Thyroid gland (tissue), 4 donors: ENCODE data around the gene GRIN3A. TPM values are rescaled to one million over a fixed set of nuclear protein-coding genes. Genes with fewer than 3 reads are reported as not detected.

Source experiments
- DNase-seq, 2 donors: peaks; one replicate each; pipeline ENCODE4 v3.0.0-alpha.2; 2019
- H3K27ac ChIP-seq, 3 donors: fragments of 200-600 bp; sonication (generic); 1 replicate in 2 of 3; 2 replicates in 1 of 3; pipeline ENCODE4 v1.5.1; 2016 to 2019; ENCODE audit warnings: mild to moderate bottlenecking in 1 of 3, moderate library complexity in 1 of 3
- H3K27me3 ChIP-seq: fragments of 200-600 bp; sonication (generic); one replicate; pipeline ENCODE4 v1.5.1; 2019
- H3K36me3 ChIP-seq, 2 donors: fragments of 200-600 bp; sonication (generic); one replicate each; pipeline ENCODE4 v1.5.1; 2016 to 2019
- H3K4me1 ChIP-seq, 2 donors: fragments of 200-600 bp; sonication (generic); one replicate each; pipeline ENCODE4 v1.5.1; 2017 to 2019
- H3K4me3 ChIP-seq, 3 donors: fragments of 200-600 bp; sonication (generic); replicated peaks in 1 of 3; 1 replicate in 2 of 3; 2 replicates in 1 of 3; pipeline ENCODE4 v1.5.1; 2016; ENCODE audit warnings: mild to moderate bottlenecking in 1 of 3
- H3K9me3 ChIP-seq: fragments of 200-600 bp; sonication (generic); one replicate; pipeline ENCODE4 v1.5.1; 2017
- CTCF ChIP-seq, 6 experiments: fragments of 200-600 bp in 3 of 6; fragments of 450-650 bp in 3 of 6; sonication (generic) in 3 of 6; IDR thresholded peaks; one replicate each; pipeline ENCODE4 v1.5.1; 2016 to 2019; ENCODE audit warnings: antibody characterized with exemption in 6 of 6, mild to moderate bottlenecking in 2 of 6, inconsistent platforms in 1 of 6, moderate library complexity in 1 of 6
- POLR2A ChIP-seq, 2 donors: fragments of 450-650 bp; IDR thresholded peaks; one replicate each; pipeline ENCODE4 v1.6.1; 2017; ENCODE audit warnings: antibody characterized with exemption in 2 of 2, mild to moderate bottlenecking in 2 of 2, moderate library complexity in 1 of 2
- WGBS, 2 donors: methylation state at CpG; one replicate each; pipeline ENCODE4 v1.1.5; 2017; 5-methylcytosine and 5-hydroxymethylcytosine counted together
- intact Hi-C: fragments of 100-400 bp; cut with DNase I; formaldehyde crosslinking; loops from one replicate; pipeline ENCODE4 v1.15.1; 2023
- total RNA-seq, 4 donors: library from RNA; depleted of rRNA; stranded (reverse); fragments of >200 nt; gene quantifications; one replicate each; pipeline ENCODE4 v1.2.3, GENCODE V29; 2016

GRIN3A gene
- total RNA-seq, 4 donors from 2014 or later: not detected

GRCh38 chr9:101574731-101575333, 163.6 kb downstream of the GRIN3A start:
- TF ChIP-seq POLR2A (IDR thresholded peaks at IDR 0.05) (no peak), CTCF (IDR thresholded peaks at IDR 0.05) (no peak)
- no peak for DNase-seq
- Histone ChIP-seq H3K27ac (no peak overlapping the region), H3K9me3 (no peaks in the 10 kb centered on the region), H3K36me3 (peaks cover 0 to 4% of the 10 kb centered on the region in 2 donors), H3K4me1 (no peaks in the 10 kb centered on the region), H3K4me3 (no peak overlapping the region), H3K27me3 (no peaks in the 10 kb centered on the region)
- intact Hi-C loops: no loop called here

- TF ChIP-seq CTCF (IDR thresholded peaks at IDR 0.05) (no peak), POLR2A (IDR thresholded peaks at IDR 0.05) (no peak)
- intact Hi-C loops: no loop called here
- Histone ChIP-seq H3K27ac (no peak overlapping the region), H3K4me3 (no peak overlapping the region), H3K36me3 (peaks cover 0 to 8% of the 10 kb centered on the region in 2 donors), H3K9me3 (no peaks in the 10 kb centered on the region), H3K27me3 (no peaks in the 10 kb centered on the region), H3K4me1 (no peaks in the 10 kb centered on the region)
- DNase-seq: no peak
- WGBS, 2 donors: 51 to 57% methylated on average over 2 of the region's 2 CpGs
Observed at GRCh38 chr9:101572316-101572715, 166.1 kb downstream of the GRIN3A start.

DNA sequence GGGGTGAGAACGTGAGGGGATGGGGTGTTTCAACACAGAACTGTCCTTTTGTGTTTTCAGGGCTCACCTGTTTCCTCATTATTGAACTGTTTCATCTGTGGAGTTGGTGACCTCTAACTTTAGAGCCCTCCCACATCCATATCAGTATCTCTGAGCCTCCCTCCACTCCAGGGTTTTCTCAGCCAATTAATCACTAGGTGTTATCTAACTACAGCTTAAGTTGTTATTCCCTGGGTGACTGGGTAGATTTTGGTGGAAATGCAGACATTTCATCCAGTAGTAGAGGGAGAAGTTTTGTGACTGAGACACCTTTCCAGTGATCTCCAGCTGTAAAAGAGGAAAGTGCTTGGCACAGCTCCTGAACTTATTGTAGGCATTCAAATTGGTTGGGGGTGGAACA, 167.3 kb downstream of the GRIN3A start:
- TF ChIP-seq CTCF (IDR thresholded peaks at IDR 0.05) (no peak), POLR2A (IDR thresholded peaks at IDR 0.05) (no peak)
- 83 to 92% methylated on average over 1 of the region's 1 CpG for WGBS, 2 donors
- DNase-seq: no peak
- no peak overlapping the region for H3K4me3 ChIP-seq
- no peaks in the 10 kb centered on the region for H3K9me3 ChIP-seq
- no peaks in the 10 kb centered on the region for H3K4me1 ChIP-seq
- no peaks in the 10 kb centered on the region for H3K27me3 ChIP-seq
- intact Hi-C loops: no loop called here
- H3K36me3 ChIP-seq: peaks cover 0 to 18% of the 10 kb centered on the region in 2 donors
- no peak overlapping the region for H3K27ac ChIP-seq

GRCh38 chr9:101569741-101570501, 168.5 kb downstream of the GRIN3A start:
- H3K4me3 ChIP-seq: no peak overlapping the region
- intact Hi-C loops: no loop called here
- H3K36me3 ChIP-seq: peaks cover 0 to 26% of the 10 kb centered on the region in 2 donors
- no peak overlapping the region for H3K27ac ChIP-seq
- H3K4me1 ChIP-seq: no peaks in the 10 kb centered on the region
- H3K9me3 ChIP-seq: no peaks in the 10 kb centered on the region
- H3K27me3 ChIP-seq: no peaks in the 10 kb centered on the region
- DNase-seq: no peak
- TF ChIP-seq CTCF (IDR thresholded peaks at IDR 0.05) (no peak), POLR2A (IDR thresholded peaks at IDR 0.05) (no peak)
- WGBS, 2 donors: 90 to 93% methylated on average over 5 of the region's 5 CpGs

DNA sequence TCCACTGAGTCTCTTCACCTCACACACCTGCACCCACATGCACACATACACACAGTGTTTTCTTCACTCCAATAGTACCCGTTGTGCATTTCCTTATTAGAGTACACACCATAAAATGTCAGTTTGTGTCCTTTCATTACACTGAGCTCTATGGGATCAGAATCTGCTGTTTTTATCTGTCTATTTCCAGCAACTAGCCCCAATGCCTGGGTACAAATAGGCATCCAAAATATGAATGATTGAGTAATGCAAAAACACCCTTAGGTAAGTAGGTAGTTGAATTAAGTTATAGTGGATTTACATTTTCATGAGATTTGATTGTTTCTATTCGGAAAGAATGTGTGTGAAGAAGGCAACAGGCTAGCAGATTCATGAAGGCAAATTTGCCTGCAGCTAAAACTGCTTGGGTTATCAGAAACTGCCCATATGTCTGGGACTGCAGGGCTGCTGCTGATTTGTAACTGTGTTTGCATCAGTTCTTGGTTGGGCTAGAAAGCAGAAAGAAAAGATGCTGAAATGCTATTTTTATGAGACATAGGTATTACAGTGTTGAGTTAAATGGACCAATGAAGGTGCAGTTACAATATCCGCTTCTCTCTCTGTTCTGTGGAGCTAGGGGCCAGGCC, 170.6 kb downstream of the GRIN3A start:
- H3K4me1 ChIP-seq: no peaks in the 10 kb centered on the region

More for the DNA sequence above, 170.6 kb downstream of the GRIN3A start:
- Histone ChIP-seq H3K27me3 (no peaks in the 10 kb centered on the region), H3K4me3 (no peak overlapping the region), H3K27ac (no peak overlapping the region), H3K36me3 (peaks cover 7 to 31% of the 10 kb centered on the region in 2 donors), H3K9me3 (no peaks in the 10 kb centered on the region)
- intact Hi-C loops: no loop called here
- 94 to 98% methylated on average over 3 of the region's 3 CpGs for WGBS, 2 donors
- TF ChIP-seq POLR2A (IDR thresholded peaks at IDR 0.05) (no peak), CTCF (IDR thresholded peaks at IDR 0.05) (no peak)
- DNase-seq: no peak
